Measurements from ENCODE around the gene ENTR1. TPM values are rescaled to one million over a fixed set of nuclear protein-coding genes. Genes with fewer than 3 reads are reported as not detected.

ENTR1 gene
- total and polyA plus RNA-seq, 10 of the 15 experiments (the other 5 are each of a cell fraction or from before 2014, with no cell fraction given) = 8.2 to 96.4 (median 41.1) TPM

- TF ChIP-seq GABPA (IDR thresholded peaks at IDR 0.05; ENCODE audit: low read depth) = peak; percentile 88
- TF ChIP-seq NFYA (IDR thresholded peaks at IDR 0.05; ENCODE audit: borderline replicate concordance, low read depth, low read length) = no peak
- TF ChIP-seq POLR2A (IDR thresholded peaks at IDR 0.05; ENCODE audit: low read depth, low read length) = peak; percentile 93
- peak; percentile 55; the same call in 1 of the 2 replicates for TF ChIP-seq SMC3 (IDR thresholded peaks at IDR 0.05; ENCODE audit: borderline replicate concordance, low read length)
- TF ChIP-seq POLR2AphosphoS2 (IDR thresholded peaks at IDR 0.05; ENCODE audit: low read depth, low read length) = peak; percentile 52; the same call in 1 of the 2 replicates
- TF ChIP-seq CREM (IDR thresholded peaks at IDR 0.05; ENCODE audit: low read depth) = no peak; the same call in 1 of the 2 replicates
- TF ChIP-seq ZNF687 (IDR thresholded peaks at IDR 0.05) = peak; percentile 92
- TF ChIP-seq ZBTB11 (CRISPR knock-in tag; IDR thresholded peaks at IDR 0.05) = no peak
- TF ChIP-seq IKZF2 (IDR thresholded peaks at IDR 0.05) = no peak
- peak; percentile 61 for TF ChIP-seq ZBTB40 (IDR thresholded peaks at IDR 0.05; ENCODE audit: borderline replicate concordance)
- no peak for TF ChIP-seq FOS (IDR thresholded peaks at IDR 0.05; ENCODE audit: borderline replicate concordance, extremely low read depth, insufficient read length)
- TF ChIP-seq E4F1 (IDR thresholded peaks at IDR 0.05; ENCODE audit: borderline replicate concordance, partially characterized antibody) = no peak
- peak; percentile 36; the same call in 1 of the 2 replicates for TF ChIP-seq MEF2A (IDR thresholded peaks at IDR 0.05; ENCODE audit: insufficient read depth, low read depth, low read length)
- peak; percentile 61; the same call in 1 of the 2 replicates for TF ChIP-seq BMI1 (IDR thresholded peaks at IDR 0.05; ENCODE audit: borderline replicate concordance)
Observed at GRCh38 chr9:136400038-136400834, 10.2 kb downstream of the ENTR1 start, which contains the start of gene SNAPC4 (continued).

Measured in GM12878 (cell line).